SU-DHL-6 (cell line): ENCODE measurements around the gene EML4.
A peak's percentile ranks its signal among the peaks of the same experiment; 100 is the strongest.

ENCODE experiments used
- H2AFZ ChIP-seq: fragments of 200-600 bp; sonication (generic); 2 replicates; pipeline ENCODE4 v1.6.1; 2014; ENCODE audit warnings: low read depth, mild to moderate bottlenecking, moderate library complexity, mixed read lengths, antibody characterized with exemption, low read length; ENCODE audit not compliant: severe bottlenecking
- H3F3A ChIP-seq: fragments of 200-600 bp; shearing (Covaris generic); 2 replicates; pipeline ENCODE4 v1.6.0; 2016; ENCODE audit warnings: antibody characterized with exemption, mild to moderate bottlenecking; ENCODE audit not compliant: insufficient read depth
- H3K27ac ChIP-seq: fragments of 200-600 bp; sonication (generic); 2 replicates; pipeline ENCODE4 v1.5.1; 2016; ENCODE audit warnings: low read depth, mild to moderate bottlenecking, low read length, moderate library complexity, mixed read lengths
- H3K27me3 ChIP-seq: fragments of 200-600 bp; sonication (generic), shearing (Covaris generic); 2 replicates; pipeline ENCODE4 v1.6.0; 2014; ENCODE audit warnings: mild to moderate bottlenecking, low read length
- H3K36me3 ChIP-seq: fragments of 200-600 bp; sonication (generic); 2 replicates; pipeline ENCODE4 v1.6.1; 2014; ENCODE audit warnings: mild to moderate bottlenecking, low read length, mixed read lengths
- H3K4me2 ChIP-seq: fragments of 300-600, 200-600 bp; shearing (Covaris generic), sonication (generic); 2 replicates; pipeline ENCODE4 v1.6.0; 2014; ENCODE audit warnings: low read length, low read depth, mild to moderate bottlenecking; ENCODE audit not compliant: poor library complexity, severe bottlenecking
- H3K4me3 ChIP-seq: fragments of 200-600 bp; sonication (generic); 2 replicates; pipeline ENCODE4 v1.5.1; 2014; ENCODE audit warnings: antibody characterized with exemption, low read length, mild to moderate bottlenecking, mixed read lengths; ENCODE audit not compliant: insufficient read depth, poor library complexity, severe bottlenecking
- H3K79me2 ChIP-seq: fragments of 200-600 bp; sonication (generic); 2 replicates; pipeline ENCODE4 v1.6.1; 2014; ENCODE audit warnings: mild to moderate bottlenecking, low read length, moderate library complexity; ENCODE audit not compliant: insufficient read depth
- H3K9ac ChIP-seq: fragments of 200-600 bp; sonication (generic); 2 replicates; pipeline ENCODE4 v1.7.0; 2014; ENCODE audit warnings: mild to moderate bottlenecking, low read length
- H3K9me2 ChIP-seq: fragments of 200-600 bp; sonication (generic); replicated peaks from 2 replicates; pipeline ENCODE4 v1.6.1; 2014; ENCODE audit warnings: low read length; ENCODE audit not compliant: insufficient read depth
- H3K9me3 ChIP-seq: fragments of 200-600 bp; sonication (generic); 2 replicates; pipeline ENCODE4 v1.6.1; 2014; ENCODE audit warnings: low read length, mixed read lengths; ENCODE audit not compliant: insufficient read depth
- H4K20me1 ChIP-seq: fragments of 200-600 bp; sonication (generic); 2 replicates; pipeline ENCODE4 v1.6.1; 2014; ENCODE audit warnings: low read depth, mild to moderate bottlenecking, antibody characterized with exemption, low read length, moderate library complexity, mixed read lengths
- EZH2phosphoT487 ChIP-seq: fragments of 200-600 bp; sonication (generic), shearing (Covaris generic); conservative IDR thresholded peaks from 2 replicates; pipeline ENCODE4 v1.6.1; 2018; ENCODE audit warnings: mild to moderate bottlenecking, antibody characterized with exemption, low read length, moderate library complexity, mixed read lengths
- TF ChIP-seq, protein P1 (sequence below): fragments of 200-600 bp; sonication (generic); IDR thresholded peaks from one replicate; pipeline ENCODE4 v1.5.1; 2017; ENCODE audit warnings: antibody characterized with exemption, mild to moderate bottlenecking, low read length, moderate library complexity; ENCODE audit not compliant: insufficient read depth, poor library complexity, severe bottlenecking

EML4 gene

GRCh38 chr2:42164971-42165370, 4.2 kb upstream of the EML4 start:
- Histone ChIP-seq H3K9ac (no peak overlapping the region), H2AFZ (no peak overlapping the region), H3K4me3 (no peak overlapping the region), H3K36me3 (no peaks in the 10 kb centered on the region), H3F3A (no peaks in the 10 kb centered on the region; the same call in 1 of the 2 replicates), H3K9me3 (no peaks in the 10 kb centered on the region), H3K27ac (no peak overlapping the region), H3K27me3 (no peaks in the 10 kb centered on the region), H3K4me2 (no peak overlapping the region), H3K79me2 (peaks cover 4% of the 10 kb centered on the region), H3K9me2 (no peaks in the 10 kb centered on the region), H4K20me1 (no peaks in the 10 kb centered on the region)
- TF ChIP-seq EZH2phosphoT487 = no peak
- TF ChIP-seq, protein P1, sequence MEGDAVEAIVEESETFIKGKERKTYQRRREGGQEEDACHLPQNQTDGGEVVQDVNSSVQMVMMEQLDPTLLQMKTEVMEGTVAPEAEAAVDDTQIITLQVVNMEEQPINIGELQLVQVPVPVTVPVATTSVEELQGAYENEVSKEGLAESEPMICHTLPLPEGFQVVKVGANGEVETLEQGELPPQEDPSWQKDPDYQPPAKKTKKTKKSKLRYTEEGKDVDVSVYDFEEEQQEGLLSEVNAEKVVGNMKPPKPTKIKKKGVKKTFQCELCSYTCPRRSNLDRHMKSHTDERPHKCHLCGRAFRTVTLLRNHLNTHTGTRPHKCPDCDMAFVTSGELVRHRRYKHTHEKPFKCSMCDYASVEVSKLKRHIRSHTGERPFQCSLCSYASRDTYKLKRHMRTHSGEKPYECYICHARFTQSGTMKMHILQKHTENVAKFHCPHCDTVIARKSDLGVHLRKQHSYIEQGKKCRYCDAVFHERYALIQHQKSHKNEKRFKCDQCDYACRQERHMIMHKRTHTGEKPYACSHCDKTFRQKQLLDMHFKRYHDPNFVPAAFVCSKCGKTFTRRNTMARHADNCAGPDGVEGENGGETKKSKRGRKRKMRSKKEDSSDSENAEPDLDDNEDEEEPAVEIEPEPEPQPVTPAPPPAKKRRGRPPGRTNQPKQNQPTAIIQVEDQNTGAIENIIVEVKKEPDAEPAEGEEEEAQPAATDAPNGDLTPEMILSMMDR = no peak

DNA sequence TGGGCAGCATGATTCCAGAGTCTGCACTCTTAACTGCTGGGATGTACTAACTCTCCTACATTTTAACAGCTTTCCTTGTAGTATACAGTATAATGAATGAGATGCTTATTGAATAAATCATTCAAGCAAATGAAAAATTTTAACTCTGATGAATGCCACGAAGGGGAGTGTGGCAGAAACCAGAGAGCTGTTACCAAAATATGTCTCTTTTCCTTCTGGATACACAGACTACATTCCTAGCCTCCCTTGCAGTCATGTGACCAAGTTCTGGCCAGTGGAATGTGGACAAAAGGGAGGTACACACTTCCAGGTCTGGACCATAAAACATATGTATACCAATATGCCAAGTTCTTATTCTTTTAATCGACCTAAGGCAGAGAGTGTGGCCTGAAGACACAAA, 1.7 kb upstream of the EML4 start:
- Histone ChIP-seq H3K4me2 (no peak overlapping the region), H3K27me3 (no peaks in the 10 kb centered on the region), H3K9me3 (no peaks in the 10 kb centered on the region), H3K36me3 (peaks cover 7% of the 10 kb centered on the region; the same call in 1 of the 2 replicates), H3K4me3 (no peak overlapping the region), H3K9me2 (no peaks in the 10 kb centered on the region), H2AFZ (no peak overlapping the region), H3K79me2 (peaks cover 29% of the 10 kb centered on the region), H3K9ac (no peak overlapping the region), H3F3A (no peaks in the 10 kb centered on the region; the same call in 1 of the 2 replicates), H4K20me1 (peaks cover 4% of the 10 kb centered on the region), H3K27ac (no peak overlapping the region)
- TF ChIP-seq EZH2phosphoT487 = no peak
- TF ChIP-seq, protein P1 = no peak

GRCh38 chr2:42168459-42169099, 574 bp upstream of the EML4 start:
- Histone ChIP-seq H3K4me2 (peak overlapping the region; percentile 44), H2AFZ (peak overlapping the region; percentile 83), H3K27me3 (no peaks in the 10 kb centered on the region), H3K4me3 (peak overlapping the region; percentile 24), H3K9ac (peak overlapping the region; percentile 34; the same call in 1 of the 2 replicates), H4K20me1 (peaks cover 14% of the 10 kb centered on the region), H3K36me3 (peaks cover 9% of the 10 kb centered on the region; the same call in 1 of the 2 replicates), H3K27ac (no peak overlapping the region; the same call in 1 of the 2 replicates), H3K9me2 (no peaks in the 10 kb centered on the region), H3F3A (no peaks in the 10 kb centered on the region; the same call in 1 of the 2 replicates), H3K79me2 (peaks cover 39% of the 10 kb centered on the region), H3K9me3 (no peaks in the 10 kb centered on the region)
- TF ChIP-seq, protein P1 = no peak
- no peak for TF ChIP-seq EZH2phosphoT487
